Stimulated activated CD8-positive, alpha-beta memory T cell treated with anti-CD3 and anti-CD28 coated beads, Interleukin-2, amount 100 ng/mL, for 48 hours (primary cell): Measurements from ENCODE around the gene GABRA6.
"Not testable (repeated sequence)": the region's sequence is repeated elsewhere in the genome, so short reads cannot be mapped to it uniquely, and the experiment has no call there.

Experiments
- DNase-seq, 2 donors: peaks; one replicate each; pipeline ENCODE4 v3.0.0-alpha.2; 2020; ENCODE audit warnings: low read depth in 2 of 2

The GABRA6 gene

DNA sequence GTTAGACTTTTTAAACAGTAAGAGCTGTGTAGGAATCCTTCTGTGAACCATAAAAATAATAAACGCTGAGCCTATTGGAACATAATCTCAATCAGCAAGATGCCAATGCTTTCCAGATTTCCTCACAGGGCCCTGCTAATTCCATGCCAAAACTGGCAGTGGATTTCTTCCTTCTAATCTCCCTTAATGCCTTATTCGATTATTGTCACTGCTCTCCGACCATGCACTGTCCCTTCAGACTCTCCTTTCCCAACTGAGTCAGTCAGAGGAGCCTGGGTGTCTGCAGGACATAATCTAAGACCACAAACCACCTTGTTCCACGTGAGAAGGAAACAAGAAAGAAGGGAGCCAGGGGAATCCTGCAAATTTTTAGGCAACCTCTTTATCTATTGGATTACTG, at the start of gene GABRA6:
TSS of gene GABRA6 (plus strand) at position 261 of the 400 bp plus-strand sequence. CDS start 269 bp downstream, outside the sequence.
- DNase-seq, result no peak

- no peak for DNase-seq
Observed at GRCh38 chr5:161637591-161637990, 47.9 kb upstream of the GABRA6 start.

DNA sequence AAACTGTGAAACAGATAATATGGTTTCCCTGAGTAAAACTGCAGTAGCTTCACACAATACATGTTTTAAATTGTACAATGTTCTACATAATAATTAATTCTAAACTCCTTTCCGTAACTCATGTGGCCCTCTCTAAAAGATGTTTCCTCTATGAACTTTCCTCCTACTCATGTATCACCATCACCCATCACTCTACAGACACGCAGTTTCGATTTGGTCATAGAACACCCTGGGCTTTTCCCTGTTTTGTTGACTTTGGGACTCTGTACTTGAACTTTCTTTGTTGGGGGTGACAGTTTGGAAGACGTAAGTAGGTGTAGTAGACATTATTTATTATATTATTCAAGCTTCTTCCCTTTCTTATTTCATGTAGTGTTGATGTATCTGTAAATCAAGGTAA, 44.1 kb upstream of the GABRA6 start:
- no peak for DNase-seq

DNA sequence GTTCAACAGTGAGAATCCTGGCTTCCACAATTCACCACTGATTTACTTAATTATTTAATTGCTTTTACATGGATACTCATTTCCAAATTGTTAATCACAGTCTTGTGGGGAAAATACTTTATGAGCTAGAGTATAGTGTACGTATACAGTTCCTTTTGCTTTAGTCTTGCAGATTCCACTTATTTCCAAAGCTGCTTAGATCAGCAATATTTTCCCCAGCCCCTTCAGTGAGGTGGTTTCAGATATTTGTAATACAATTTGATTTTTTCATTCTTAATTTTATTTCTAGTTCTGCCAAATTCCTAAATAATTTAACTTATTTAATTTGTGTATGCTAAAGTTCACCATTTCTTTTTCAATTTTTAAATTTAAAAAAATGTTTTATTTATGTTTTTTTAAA, 40.3 kb upstream of the GABRA6 start:
- no peak for DNase-seq

GRCh38 chr5:161651926-161652325, 33.6 kb upstream of the GABRA6 start:
- not testable (repeated sequence) for DNase-seq

GRCh38 chr5:161660806-161661205, 24.7 kb upstream of the GABRA6 start:
- no peak for DNase-seq

GRCh38 chr5:161663431-161663830, 22.1 kb upstream of the GABRA6 start:
- no peak for DNase-seq

- DNase-seq, result no peak
Observed at GRCh38 chr5:161676103-161676502, 9.4 kb upstream of the GABRA6 start.

DNA sequence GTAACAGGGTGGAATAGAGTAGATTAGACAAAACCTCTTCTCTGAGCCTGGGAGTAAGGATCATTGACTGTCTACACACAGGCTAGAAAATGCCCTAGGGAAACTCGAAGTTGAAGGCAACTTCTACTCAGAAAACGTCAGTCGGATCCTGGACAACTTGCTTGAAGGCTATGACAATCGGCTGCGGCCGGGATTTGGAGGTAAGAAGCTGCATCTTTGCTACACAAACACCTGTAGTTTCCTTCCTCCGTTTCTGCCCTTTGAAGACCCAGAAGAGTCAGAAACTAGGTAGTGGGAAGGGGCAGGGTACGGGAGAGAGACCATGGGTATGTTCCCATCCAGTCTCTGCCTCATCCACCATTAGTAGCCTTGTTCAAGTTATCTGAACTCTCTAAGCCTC, 628 bp downstream of the GABRA6 start:
- no peak for DNase-seq

DNA sequence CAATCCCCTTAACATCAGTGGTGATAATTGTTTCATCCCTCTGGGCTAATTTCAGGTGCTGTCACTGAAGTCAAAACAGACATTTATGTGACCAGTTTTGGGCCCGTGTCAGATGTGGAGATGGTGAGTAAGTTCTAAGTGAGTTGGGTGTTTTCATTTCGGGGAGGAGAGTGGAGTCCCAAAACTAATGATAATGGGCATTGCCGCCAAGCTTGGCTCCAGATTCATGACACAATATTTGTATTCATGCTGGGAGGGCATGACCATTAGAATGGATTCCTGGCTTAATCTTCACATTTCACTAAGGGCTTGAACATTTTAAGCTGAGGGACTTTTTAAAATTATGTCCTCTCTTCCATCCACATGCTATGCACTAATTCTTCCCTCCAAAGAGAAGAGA, 1.4 kb downstream of the GABRA6 start:
- DNase-seq, result no peak

- DNase-seq, result no peak
Observed at GRCh38 chr5:161687316-161687715, 1.8 kb downstream of the GABRA6 start.

DNA sequence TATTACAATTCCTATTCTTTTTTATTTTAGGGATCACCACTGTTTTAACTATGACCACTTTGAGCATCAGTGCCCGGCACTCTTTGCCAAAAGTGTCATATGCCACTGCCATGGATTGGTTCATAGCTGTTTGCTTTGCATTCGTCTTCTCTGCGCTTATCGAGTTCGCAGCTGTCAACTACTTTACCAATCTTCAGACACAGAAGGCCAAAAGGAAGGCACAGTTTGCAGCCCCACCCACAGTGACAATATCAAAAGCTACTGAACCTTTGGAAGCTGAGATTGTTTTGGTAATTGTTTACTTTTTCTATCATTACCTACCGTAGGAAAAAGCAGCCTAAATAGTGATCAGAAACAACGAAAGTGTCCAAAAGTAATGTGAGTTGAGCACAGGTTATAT, 6.4 kb downstream of the GABRA6 start:
- DNase-seq, result no peak

GRCh38 chr5:161697001-161697400, 11.5 kb downstream of the GABRA6 start:
- no peak for DNase-seq

GRCh38 chr5:161700065-161700464, 14.5 kb downstream of the GABRA6 start:
- no peak for DNase-seq

DNA sequence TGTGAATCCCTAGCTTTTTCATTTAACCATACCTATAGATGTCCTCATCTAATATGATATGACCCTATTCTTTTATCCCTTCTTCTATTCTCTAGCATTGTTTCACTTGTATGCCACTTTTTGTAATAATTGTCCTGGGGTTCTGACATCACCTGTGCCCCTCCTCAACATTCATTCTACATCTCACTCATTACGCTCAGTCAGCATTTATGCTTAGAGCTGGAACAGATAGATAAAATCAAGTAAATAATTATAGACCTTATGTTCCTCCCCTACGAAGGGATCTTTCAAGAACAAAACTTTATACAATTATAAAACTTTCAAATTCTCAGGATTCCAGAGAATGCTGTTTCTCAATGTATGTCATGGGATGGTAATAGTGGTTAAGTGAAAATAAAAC, 18.0 kb downstream of the GABRA6 start:
- no peak for DNase-seq

- no peak for DNase-seq
Observed at GRCh38 chr5:161707382-161707781, 21.9 kb downstream of the GABRA6 start.

DNA sequence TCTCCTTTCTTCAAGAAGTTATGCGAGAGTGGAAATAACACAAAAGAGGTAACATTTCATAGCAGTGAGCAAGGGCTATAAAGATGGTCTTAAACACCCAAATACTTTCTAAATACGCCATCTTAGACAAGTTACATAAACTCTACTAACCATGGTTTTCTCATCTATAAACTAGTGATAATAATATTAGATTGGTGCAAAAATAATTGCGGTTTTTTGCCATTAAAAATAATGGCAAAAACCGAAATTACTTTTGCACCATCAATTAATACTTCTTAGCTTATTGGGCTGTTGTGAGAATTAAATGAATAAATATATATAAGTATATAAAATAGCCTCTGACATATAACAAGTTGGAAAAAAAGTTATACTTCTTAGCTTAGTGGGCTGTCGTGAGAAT, 23.7 kb downstream of the GABRA6 start:
- no peak for DNase-seq

DNA sequence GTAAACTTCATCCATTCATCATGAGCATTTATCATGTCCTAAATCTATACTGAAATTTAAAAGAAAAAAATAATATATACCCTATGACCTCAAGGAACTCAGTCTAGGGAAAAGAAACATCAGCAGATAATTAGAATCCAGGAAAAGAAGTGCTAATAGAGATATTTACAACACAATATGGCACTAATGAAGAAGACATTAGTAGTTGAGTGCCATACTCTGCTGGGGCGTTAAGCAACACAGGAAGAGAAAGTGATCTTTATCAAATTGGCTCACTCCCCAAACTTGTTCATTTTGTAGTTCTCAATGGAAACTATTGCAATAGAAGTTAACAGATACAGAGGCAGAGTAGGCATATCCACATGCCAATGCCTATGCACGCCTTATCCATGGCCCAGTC, 27.5 kb downstream of the GABRA6 start:
- no peak for DNase-seq

DNA sequence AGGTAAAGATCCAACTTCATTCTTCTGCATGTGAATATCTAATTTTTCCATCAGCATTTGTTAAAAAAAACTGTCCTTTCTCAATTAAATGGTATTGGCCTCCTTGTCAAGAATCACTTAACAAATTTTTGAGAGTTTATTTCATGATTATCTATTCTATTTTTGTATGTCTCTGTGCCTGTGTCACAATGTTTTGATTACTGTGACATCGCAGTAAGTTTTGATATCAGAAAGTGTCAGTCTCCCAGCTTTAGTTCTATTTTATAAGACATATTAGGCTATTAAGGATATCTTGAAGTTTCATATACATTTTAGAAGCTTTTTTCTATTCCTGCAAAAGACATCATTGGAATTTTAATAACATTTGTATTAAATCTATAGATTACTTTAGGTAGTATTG, 33.6 kb downstream of the GABRA6 start:
- no peak for DNase-seq

DNA sequence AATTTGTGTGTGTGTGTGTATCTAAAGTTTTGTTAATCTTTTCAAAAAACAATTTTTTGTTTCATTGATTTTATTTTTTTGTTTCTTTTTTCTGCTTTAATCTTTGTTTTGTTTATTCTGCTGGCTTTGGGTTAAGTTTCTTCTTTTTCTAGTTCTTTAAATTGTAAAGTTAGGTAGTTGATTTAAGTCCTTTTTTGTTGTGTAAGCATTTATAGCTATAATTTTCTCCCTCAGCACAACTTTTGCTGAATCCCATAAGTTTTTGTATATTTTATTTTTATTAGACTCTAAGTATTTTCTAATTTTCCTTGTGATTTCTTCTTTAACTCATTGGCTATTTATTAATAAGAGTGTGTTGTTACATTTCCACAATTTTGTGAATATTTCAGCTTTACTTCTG, 34.9 kb downstream of the GABRA6 start:
- DNase-seq, result no peak

- no peak for DNase-seq
Observed at GRCh38 chr5:161734741-161735140, 49.2 kb downstream of the GABRA6 start.

DNA sequence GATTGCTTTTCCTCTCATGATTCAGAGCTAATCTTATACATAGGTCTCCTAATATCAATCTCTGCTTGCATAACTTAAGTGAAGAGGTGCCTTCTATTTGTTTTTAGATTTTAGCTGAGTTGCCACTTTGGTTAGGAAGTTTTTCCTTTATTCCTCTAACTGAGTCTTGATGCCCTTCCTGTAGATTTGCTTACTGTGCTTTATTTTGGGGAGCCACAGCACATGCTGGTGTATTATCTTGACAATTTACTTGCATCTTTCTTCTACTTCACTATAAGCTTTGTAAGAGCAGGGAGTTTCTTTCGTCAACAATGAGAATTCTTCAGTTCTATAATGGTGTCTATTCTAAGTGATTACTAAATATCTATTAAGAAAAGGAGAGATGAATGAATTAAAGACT, 54.9 kb downstream of the GABRA6 start:
- no peak for DNase-seq

DNA sequence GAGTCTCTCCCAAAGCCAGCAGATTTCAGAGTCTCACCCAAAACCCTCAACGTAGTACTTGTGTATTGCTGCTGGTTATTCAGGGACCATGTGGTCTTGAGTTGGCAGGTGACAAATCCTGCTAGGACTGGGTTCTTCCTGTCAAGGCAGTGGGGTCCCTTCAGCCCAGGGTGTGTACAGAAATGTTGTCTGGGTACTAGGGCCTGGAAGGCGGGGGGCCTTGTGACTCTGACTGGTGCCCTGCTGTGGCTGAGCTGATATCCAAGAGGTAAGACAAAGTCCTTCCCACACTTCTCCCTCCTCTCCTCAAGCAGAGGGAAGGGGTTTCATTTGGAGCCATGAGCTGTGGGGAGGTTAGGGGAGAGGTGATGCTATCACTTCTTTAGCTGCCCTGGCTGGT, 58.8 kb downstream of the GABRA6 start:
- no peak for DNase-seq

DNA sequence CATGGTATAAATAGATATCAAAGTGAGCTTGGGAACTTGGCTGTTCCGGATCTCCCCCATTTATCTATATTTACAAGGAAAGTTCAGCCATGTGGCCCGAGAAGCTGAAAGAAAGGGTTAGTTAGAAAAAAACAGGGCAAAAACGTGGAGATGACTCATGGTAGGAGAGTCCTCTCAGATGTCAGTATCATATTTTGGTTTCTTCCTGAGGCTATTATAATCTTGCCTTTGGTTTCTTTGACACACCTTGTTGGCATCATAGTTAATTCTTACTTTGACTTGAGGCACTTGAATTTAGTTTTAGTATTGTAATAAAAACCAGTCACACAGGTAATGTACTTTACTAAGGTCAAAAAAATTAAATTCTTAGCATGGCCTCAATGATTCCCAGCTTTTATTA, 59.9 kb downstream of the GABRA6 start:
- no peak for DNase-seq

GRCh38 chr5:161751265-161751664, 65.7 kb downstream of the GABRA6 start:
- DNase-seq, result no peak
